Panc1 (cell line): ENCODE measurements around the gene TTLL10.

Experiments used
- CTCF ChIP-seq: fragments of 450-650 bp; IDR thresholded peaks from 2 replicates; pipeline ENCODE4 v1.5.1; 2017; ENCODE audit warnings: mild to moderate bottlenecking
- POLR2AphosphoS5 ChIP-seq: IDR thresholded peaks from 2 replicates; pipeline ENCODE4 v1.6.1; 2012; ENCODE audit warnings: mild to moderate bottlenecking, low read depth, low read length, moderate library complexity

GRCh38 chr1:1142844-1143243, 30.8 kb upstream of the TTLL10 start:
- no peak for TF ChIP-seq CTCF
- TF ChIP-seq POLR2AphosphoS5 = no peak
